Kidney epithelial cell (primary cell): ENCODE results near the gene SYCE1. TPM values are rescaled to one million over a fixed set of nuclear protein-coding genes. Genes with fewer than 3 reads are reported as not detected.
"Not testable (repeated sequence)": the region's sequence is repeated elsewhere in the genome, so short reads cannot be mapped to it uniquely, and the experiment has no call there.

ENCODE experiments used
- DNase-seq: peaks from one replicate; pipeline ENCODE4 v3.0.0-alpha.2; 2010; ENCODE audit warnings: low read depth
- H3K27me3 ChIP-seq: 2 replicates; pipeline ENCODE4 v1.6.0; 2011; ENCODE audit warnings: low read length; ENCODE audit not compliant: control insufficient read depth, insufficient read depth
- H3K36me3 ChIP-seq: 2 replicates; pipeline ENCODE4 v1.5.1; 2011; ENCODE audit warnings: low read length; ENCODE audit not compliant: control insufficient read depth, insufficient read depth
- H3K4me3 ChIP-seq: 2 replicates; pipeline ENCODE4 v1.5.1; 2011; ENCODE audit warnings: low read depth, mild to moderate bottlenecking, control low read depth, low read length
- CTCF ChIP-seq: IDR thresholded peaks from 2 replicates; pipeline ENCODE4 v1.5.1; 2011; ENCODE audit warnings: mild to moderate bottlenecking, moderate library complexity, low read length, control low read depth, inconsistent platforms; ENCODE audit not compliant: insufficient read depth, poor library complexity, severe bottlenecking
- total RNA-seq: library from RNA; depleted of rRNA; stranded (reverse); fragments of >200 nt; gene quantifications from 2 replicates; pipeline ENCODE4 v1.2.3, GENCODE V29; 2015

The SYCE1 gene
- 0.27 and 0.50 TPM in 2 replicates for total RNA-seq

- TF ChIP-seq CTCF, result no peak
- Histone ChIP-seq H3K36me3 (no peaks in the 10 kb centered on the region), H3K27me3 (peaks cover 2% of the 10 kb centered on the region), H3K4me3 (no peak within 1 kb of the TSS)
- DNase-seq, result no peak
Observed at GRCh38 chr10:133565441-133566294, at the start of gene SYCE1. SYCE1 (minus strand) TSS chr10:133565583; CDS start chr10:133565529, 54 bp downstream.

GRCh38 chr10:133614830-133615580 lies 49.6 kb upstream of the SYCE1 start:
- H3K4me3 ChIP-seq, result no peak overlapping the region
- no peak for DNase-seq
- no peaks in the 10 kb centered on the region for H3K27me3 ChIP-seq
- H3K36me3 ChIP-seq, result no peaks in the 10 kb centered on the region
- TF ChIP-seq CTCF, result no peak

GRCh38 chr10:133613699-133614098 lies 48.3 kb upstream of the SYCE1 start:
- no peak for DNase-seq
- H3K4me3 ChIP-seq, result no peak overlapping the region
- no peaks in the 10 kb centered on the region for H3K36me3 ChIP-seq
- H3K27me3 ChIP-seq, result no peaks in the 10 kb centered on the region
- no peak for TF ChIP-seq CTCF

- no peak for TF ChIP-seq CTCF
- Histone ChIP-seq H3K27me3 (no peaks in the 10 kb centered on the region), H3K4me3 (no peak overlapping the region), H3K36me3 (no peaks in the 10 kb centered on the region)
- no peak for DNase-seq
Observed at GRCh38 chr10:133611079-133611478, 45.7 kb upstream of the SYCE1 start.

GRCh38 chr10:133608855-133609254 lies 43.5 kb upstream of the SYCE1 start:
- H3K4me3 ChIP-seq, result no peak overlapping the region

GRCh38 chr10:133603434-133603833 lies 38.1 kb upstream of the SYCE1 start:
- not testable (repeated sequence) for DNase-seq, H3K4me3 ChIP-seq, H3K36me3 ChIP-seq, H3K27me3 ChIP-seq

More at GRCh38 chr10:133608855-133609254, 43.5 kb upstream of the SYCE1 start:
- no peak for DNase-seq
- TF ChIP-seq CTCF, result no peak
- Histone ChIP-seq H3K36me3 (no peaks in the 10 kb centered on the region), H3K27me3 (no peaks in the 10 kb centered on the region)
